Measurements from ENCODE around the gene FRAT1. TPM values are rescaled to one million over a fixed set of nuclear protein-coding genes. Genes with fewer than 3 reads are reported as not detected.

The FRAT1 gene
- total and polyA plus RNA-seq, 2 donors (not counting 1 experiment from before 2014, with no cell fraction given) = 5.1 to 25.3 TPM

GRCh38 chr10:97334370-97335175, 15.5 kb downstream of the FRAT1 start, which contains the start of gene FRAT2:
FRAT2 (minus strand) TSS chr10:97334729; CDS start chr10:97334572, 157 bp downstream.
- Histone ChIP-seq H3K9ac (ENCODE audit: low read length) (peak within 1 kb of the TSS; percentile 85), H3K36me3 (replicated peaks in 1 of 2; ENCODE audit: control extremely low read depth in 1 of 2, control insufficient read depth in 1 of 2, extremely low read depth in 1 of 2, insufficient read depth in 2 of 2, low read length in 1 of 2) (peaks cover 3 to 12% of the 10 kb centered on the region in 2 experiments), H4K20me1 (ENCODE audit: control insufficient read depth, insufficient read depth, low read length, poor library complexity, severe bottlenecking) (peaks cover 38% of the 10 kb centered on the region), H3K4me1 (ENCODE audit: control insufficient read depth in 2 of 2, insufficient read depth in 2 of 2, low read length in 2 of 2) (peaks cover 29 to 30% of the 10 kb centered on the region in 2 donors), H2AFZ (ENCODE audit: insufficient read depth, low read depth, low read length, poor library complexity, severe bottlenecking) (peak within 1 kb of the TSS; percentile 87), H3K79me2 (ENCODE audit: control insufficient read depth, insufficient read depth, low read length) (peaks cover 38% of the 10 kb centered on the region), H3K27ac (ENCODE audit: low read length in 2 of 2) (peak within 1 kb of the TSS; percentile 93 to 100), H3K4me3 (ENCODE audit: control extremely low read depth in 1 of 5, extremely low read depth in 1 of 5, insufficient read depth in 1 of 5, low read depth in 2 of 5, low read length in 4 of 5) (peak within 1 kb of the TSS; percentile 60 to 86 (median 75)), H3K4me2 (replicated peaks; ENCODE audit: low read depth, low read length, poor library complexity, severe bottlenecking) (peak within 1 kb of the TSS; percentile 83), H3K27me3 (replicated peaks in 1 of 4; ENCODE audit: control extremely low read depth in 1 of 4, control insufficient read depth in 3 of 4, insufficient read depth in 4 of 4, low read length in 3 of 4) (no peaks in the 10 kb centered on the region), H3K9me3 (ENCODE audit: control extremely low read depth in 1 of 3, control insufficient read depth in 2 of 3, insufficient read depth in 1 of 3, low read length in 2 of 3) (no peaks in the 10 kb centered on the region)
- H3K4me3 Mint-ChIP-seq = peak within 1 kb of the TSS; percentile 88
- peak; percentile 98 for DNase-seq
- intact Hi-C loops (cut with micrococcal nuclease) = loop anchor here (1.0 to 5.0 kb wide), 3 partner anchors 42 to 113 kb away; partner anchors contain the start of genes ARHGAP19, EXOSC1, RRP12 and ZDHHC16
- ChIA-PET POLR2A (interaction anchor here (0.6 to 4.2 kb wide), 4 partner anchors 14 to 96 kb away, joined by 3 to 32 read pairs (median 6); partner anchors contain the start of gene FRAT1), CTCF (interaction anchor here (0.7 to 3.8 kb wide), 2 partner anchors 13 to 15 kb away, joined by 3 to 31 read pairs; partner anchors contain the start of gene FRAT1)
- TF ChIP-seq EZH2 (IDR thresholded peaks at IDR 0.05; ENCODE audit: borderline replicate concordance, insufficient read depth, low read depth, low read length, poor library complexity, severe bottlenecking) = no peak
- TF ChIP-seq, protein P1, sequence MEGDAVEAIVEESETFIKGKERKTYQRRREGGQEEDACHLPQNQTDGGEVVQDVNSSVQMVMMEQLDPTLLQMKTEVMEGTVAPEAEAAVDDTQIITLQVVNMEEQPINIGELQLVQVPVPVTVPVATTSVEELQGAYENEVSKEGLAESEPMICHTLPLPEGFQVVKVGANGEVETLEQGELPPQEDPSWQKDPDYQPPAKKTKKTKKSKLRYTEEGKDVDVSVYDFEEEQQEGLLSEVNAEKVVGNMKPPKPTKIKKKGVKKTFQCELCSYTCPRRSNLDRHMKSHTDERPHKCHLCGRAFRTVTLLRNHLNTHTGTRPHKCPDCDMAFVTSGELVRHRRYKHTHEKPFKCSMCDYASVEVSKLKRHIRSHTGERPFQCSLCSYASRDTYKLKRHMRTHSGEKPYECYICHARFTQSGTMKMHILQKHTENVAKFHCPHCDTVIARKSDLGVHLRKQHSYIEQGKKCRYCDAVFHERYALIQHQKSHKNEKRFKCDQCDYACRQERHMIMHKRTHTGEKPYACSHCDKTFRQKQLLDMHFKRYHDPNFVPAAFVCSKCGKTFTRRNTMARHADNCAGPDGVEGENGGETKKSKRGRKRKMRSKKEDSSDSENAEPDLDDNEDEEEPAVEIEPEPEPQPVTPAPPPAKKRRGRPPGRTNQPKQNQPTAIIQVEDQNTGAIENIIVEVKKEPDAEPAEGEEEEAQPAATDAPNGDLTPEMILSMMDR (IDR thresholded peaks at IDR 0.05) = no peak
- WGBS (ENCODE audit: insufficient coverage) = under 1% methylated on average over 75 of the region's 103 CpGs
- peaks cover 33% of the 10 kb centered on the region for H3K4me1 Mint-ChIP-seq
- ATAC-seq (ENCODE audit: low read depth) = peak; percentile 90
- no peaks in the 10 kb centered on the region for H3K9me3 Mint-ChIP-seq (ENCODE audit: insufficient read depth)
- H3K27ac Mint-ChIP-seq = peak within 1 kb of the TSS; percentile 98
- no peaks in the 10 kb centered on the region for H3K27me3 Mint-ChIP-seq
